PFSK-1 (cell line): ENCODE results near the gene HEBP1.

Experiments
- FOXP2 ChIP-seq: optimal IDR thresholded peaks from 2 replicates; pipeline ENCODE3; 2011; ENCODE audit warnings: borderline replicate concordance, control low read depth, inconsistent platforms; ENCODE audit not compliant: insufficient read depth; ENCODE audit errors: extremely low read length, extremely low read depth
- POLR2AphosphoS5 ChIP-seq: IDR thresholded peaks from 2 replicates; pipeline ENCODE4 v1.6.1; 2012; ENCODE audit warnings: low read depth, mild to moderate bottlenecking, control low read depth, low read length, moderate library complexity
- SIN3A ChIP-seq: IDR thresholded peaks from 2 replicates; pipeline ENCODE4 v1.6.1; 2012; ENCODE audit warnings: mild to moderate bottlenecking, low read length, moderate library complexity, borderline replicate concordance; ENCODE audit not compliant: insufficient read depth
- TAF1 ChIP-seq: IDR thresholded peaks from 2 replicates; pipeline ENCODE4 v1.6.1; 2012; ENCODE audit warnings: low read length, control low read depth, borderline replicate concordance; ENCODE audit not compliant: insufficient read depth
- TF ChIP-seq, protein P1 (sequence below), 2 experiments: IDR thresholded peaks; 2 replicates each; pipeline versions ENCODE4 v1.6.1 to v1.8.0; 2011 to 2012; ENCODE audit warnings: low read depth in 2 of 2, low read length in 2 of 2, control low read depth in 1 of 2, inconsistent platforms in 1 of 2, mild to moderate bottlenecking in 1 of 2, moderate library complexity in 1 of 2; ENCODE audit not compliant: insufficient read depth in 1 of 2

Gene HEBP1

DNA sequence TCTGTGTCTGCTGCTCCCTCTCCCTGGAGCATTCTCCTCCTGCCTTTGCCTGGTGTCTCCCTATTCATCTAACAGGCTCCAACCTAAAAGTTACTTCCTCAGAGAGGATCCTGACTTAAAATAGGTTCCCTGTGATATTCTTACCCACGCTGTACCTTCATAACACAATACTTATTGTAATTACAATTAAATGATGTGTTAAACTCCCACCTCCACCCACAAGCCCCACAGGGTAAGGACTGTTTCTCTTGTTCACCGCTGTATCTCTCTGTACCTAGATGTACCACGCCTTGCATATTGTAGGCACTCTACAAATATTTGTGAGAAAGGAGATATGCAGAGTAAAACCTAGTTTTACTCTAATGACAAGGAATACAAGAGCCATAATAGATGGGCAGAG is 5.0 kb downstream of the HEBP1 start:
- no peak for TF ChIP-seq TAF1
- TF ChIP-seq, protein P1, sequence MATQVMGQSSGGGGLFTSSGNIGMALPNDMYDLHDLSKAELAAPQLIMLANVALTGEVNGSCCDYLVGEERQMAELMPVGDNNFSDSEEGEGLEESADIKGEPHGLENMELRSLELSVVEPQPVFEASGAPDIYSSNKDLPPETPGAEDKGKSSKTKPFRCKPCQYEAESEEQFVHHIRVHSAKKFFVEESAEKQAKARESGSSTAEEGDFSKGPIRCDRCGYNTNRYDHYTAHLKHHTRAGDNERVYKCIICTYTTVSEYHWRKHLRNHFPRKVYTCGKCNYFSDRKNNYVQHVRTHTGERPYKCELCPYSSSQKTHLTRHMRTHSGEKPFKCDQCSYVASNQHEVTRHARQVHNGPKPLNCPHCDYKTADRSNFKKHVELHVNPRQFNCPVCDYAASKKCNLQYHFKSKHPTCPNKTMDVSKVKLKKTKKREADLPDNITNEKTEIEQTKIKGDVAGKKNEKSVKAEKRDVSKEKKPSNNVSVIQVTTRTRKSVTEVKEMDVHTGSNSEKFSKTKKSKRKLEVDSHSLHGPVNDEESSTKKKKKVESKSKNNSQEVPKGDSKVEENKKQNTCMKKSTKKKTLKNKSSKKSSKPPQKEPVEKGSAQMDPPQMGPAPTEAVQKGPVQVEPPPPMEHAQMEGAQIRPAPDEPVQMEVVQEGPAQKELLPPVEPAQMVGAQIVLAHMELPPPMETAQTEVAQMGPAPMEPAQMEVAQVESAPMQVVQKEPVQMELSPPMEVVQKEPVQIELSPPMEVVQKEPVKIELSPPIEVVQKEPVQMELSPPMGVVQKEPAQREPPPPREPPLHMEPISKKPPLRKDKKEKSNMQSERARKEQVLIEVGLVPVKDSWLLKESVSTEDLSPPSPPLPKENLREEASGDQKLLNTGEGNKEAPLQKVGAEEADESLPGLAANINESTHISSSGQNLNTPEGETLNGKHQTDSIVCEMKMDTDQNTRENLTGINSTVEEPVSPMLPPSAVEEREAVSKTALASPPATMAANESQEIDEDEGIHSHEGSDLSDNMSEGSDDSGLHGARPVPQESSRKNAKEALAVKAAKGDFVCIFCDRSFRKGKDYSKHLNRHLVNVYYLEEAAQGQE (IDR thresholded peaks at IDR 0.05; ENCODE audit: insufficient read depth in 1 of 2, low read depth in 2 of 2, low read length in 2 of 2) = no peak
- no peak for TF ChIP-seq POLR2AphosphoS5
- no peak for TF ChIP-seq FOXP2
- TF ChIP-seq SIN3A = no peak

DNA sequence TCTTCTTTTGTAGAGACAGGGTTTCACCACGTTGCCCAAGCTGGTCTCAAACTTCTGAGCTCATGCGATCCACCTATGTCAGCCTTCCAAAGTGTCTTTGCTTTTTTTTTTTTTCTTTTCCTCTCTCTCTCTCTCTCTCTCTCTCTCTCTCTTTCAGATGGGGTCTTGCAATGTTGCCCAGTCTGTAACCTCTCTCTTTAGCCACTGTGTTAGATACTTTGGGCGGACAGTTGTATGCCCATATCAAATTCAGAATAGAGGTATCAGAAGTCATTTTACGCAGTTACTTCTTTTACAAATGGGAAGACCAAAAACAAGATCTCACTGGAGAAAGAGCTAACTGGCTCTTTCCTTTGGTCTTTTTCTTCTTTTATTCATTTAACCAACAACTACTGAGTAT is 6.7 kb downstream of the HEBP1 start:
- no peak for TF ChIP-seq TAF1
- no peak for TF ChIP-seq POLR2AphosphoS5
- TF ChIP-seq FOXP2 = no peak
- TF ChIP-seq, protein P1 (IDR thresholded peaks at IDR 0.05; ENCODE audit: insufficient read depth in 1 of 2, low read depth in 2 of 2, low read length in 2 of 2) = no peak
- no peak for TF ChIP-seq SIN3A

DNA sequence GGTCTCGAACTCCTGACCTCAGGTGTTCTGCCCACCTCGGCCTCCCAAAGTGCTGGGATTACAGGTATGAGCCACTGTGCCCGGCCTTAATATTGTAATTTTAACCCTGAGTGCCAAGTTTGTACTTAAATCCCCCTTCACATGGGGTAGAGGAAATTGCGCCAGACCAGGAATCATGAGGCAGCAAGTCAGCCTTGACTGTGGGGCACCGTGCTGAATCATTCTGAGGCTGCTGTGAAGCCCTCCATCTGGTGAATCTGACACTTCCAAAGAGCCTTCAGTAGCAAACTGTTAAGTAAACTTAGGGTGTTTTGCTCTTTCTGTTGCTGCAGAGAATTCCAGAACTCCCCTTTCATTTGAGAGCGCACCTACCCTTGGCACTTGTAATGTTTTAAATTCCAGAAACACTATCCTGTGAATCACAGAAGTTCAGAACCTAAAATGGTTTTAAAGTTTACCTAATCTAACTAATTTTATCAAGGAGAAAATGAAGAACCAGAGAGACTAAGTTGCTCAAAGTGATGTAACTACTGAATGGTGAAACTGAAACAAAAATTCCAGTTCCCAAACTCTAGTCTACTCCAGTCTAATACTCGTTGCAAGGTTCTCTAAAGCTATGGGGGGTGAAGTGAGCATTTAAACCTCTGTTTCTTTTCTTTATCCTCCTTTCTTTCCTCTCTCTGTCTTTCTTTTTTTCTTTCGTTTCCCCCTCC is 7.5 kb downstream of the HEBP1 start:
- TF ChIP-seq, protein P1 (IDR thresholded peaks at IDR 0.05; ENCODE audit: insufficient read depth in 1 of 2, low read depth in 2 of 2, low read length in 2 of 2) = no peak
- TF ChIP-seq POLR2AphosphoS5 (no peak), SIN3A (no peak), TAF1 (no peak), FOXP2 (no peak)

DNA sequence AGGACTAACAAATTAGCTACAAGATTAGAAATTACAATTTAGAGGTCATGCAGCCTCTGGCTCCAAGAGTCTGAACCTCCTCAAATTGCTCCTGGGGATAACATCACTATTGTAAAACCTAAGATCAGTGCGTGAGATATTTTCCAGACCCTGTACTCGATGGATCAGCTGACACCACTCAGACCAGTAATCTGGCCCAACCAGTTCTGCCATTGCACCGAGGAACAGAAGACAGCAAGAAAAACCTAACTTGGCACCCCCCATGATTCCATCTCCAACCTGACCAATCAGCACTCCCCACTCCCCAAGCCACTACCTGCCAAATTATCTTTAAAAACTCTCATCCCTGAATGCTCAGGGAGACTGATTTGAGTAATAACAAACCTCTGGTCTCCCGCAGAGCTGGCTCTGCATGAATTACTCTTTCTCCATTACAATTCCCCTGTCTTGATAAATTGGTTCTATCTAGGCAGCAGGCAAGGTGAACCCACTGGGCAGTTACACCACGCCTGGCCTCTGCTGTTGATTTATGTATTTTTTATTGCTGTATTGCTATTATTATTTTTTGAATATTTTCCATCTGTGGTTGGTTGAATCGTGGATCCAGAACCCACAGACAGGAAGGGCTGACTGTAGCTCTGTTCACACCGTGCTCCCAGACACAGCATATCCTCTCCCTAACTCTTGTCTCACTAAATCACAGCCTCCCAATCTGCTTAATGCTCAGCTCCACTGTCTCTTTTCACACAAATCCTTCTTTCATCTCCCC is 9.2 kb downstream of the HEBP1 start:
- TF ChIP-seq TAF1 = no peak
- TF ChIP-seq SIN3A = no peak
- TF ChIP-seq, protein P1 (IDR thresholded peaks at IDR 0.05; ENCODE audit: insufficient read depth in 1 of 2, low read depth in 2 of 2, low read length in 2 of 2) = no peak
- no peak for TF ChIP-seq FOXP2
- TF ChIP-seq POLR2AphosphoS5 = no peak
